ENCODE data around the gene RMDN3. TPM values are rescaled to one million over a fixed set of nuclear protein-coding genes. Genes with fewer than 3 reads are reported as not detected.

The RMDN3 gene
- total RNA-seq, 1 experiment from 2014 or later: 28.3 TPM

DNA sequence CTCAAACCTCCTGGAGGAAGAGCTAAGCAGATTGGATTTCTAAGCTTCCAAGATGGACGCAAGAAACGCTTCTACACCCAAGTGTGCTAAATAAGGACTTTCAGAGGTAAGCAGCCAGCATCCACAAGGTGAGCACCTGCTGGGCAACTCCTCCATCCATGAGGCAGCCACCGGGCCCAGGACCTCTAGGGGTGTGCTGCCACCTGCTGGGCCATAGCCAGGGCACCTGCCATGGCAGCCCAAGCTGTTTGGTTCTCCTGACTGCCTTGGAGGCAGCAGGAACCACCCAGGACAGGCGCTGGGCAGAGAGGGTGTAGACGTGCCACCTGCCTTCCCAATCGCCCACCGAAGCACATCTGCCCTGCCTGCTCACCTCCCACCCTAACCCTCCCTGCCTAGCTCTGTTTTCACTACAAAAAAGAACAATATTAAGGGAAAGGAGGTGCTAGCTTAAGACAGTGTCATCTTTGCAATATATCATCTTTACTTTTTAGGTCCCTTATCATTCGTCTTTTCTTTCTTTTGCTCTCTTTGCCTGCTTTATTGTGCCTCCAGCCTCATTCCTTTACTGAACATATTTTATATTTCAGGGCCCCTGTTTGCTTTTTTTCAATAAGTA is 27.7 kb upstream of the RMDN3 start:
- Histone ChIP-seq H2BK120ac (ENCODE audit: low read depth, low read length, poor library complexity, severe bottlenecking) (no peak overlapping the region), H3K4me2 (ENCODE audit: insufficient read depth, insufficient read length, low read length) (no peak overlapping the region), H3K23ac (ENCODE audit: insufficient read length, low read depth, low read length) (no peak overlapping the region), H3K4ac (ENCODE audit: low read depth, low read length) (no peak overlapping the region), H2AFZ (ENCODE audit: low read length) (no peak overlapping the region), H2BK15ac (ENCODE audit: low read depth, low read length) (no peak overlapping the region), H2AK5ac (ENCODE audit: insufficient read length, low read length) (no peak overlapping the region), H3K9me3 (ENCODE audit: control insufficient read depth, low read depth, low read length) (no peaks in the 10 kb centered on the region), H3K23me2 (ENCODE audit: insufficient read length, low read depth, low read length, poor library complexity, severe bottlenecking) (no peaks in the 10 kb centered on the region), H3K18ac (ENCODE audit: insufficient read length, low read depth, low read length) (no peak overlapping the region), H2BK20ac (ENCODE audit: low read depth, low read length, poor library complexity, severe bottlenecking) (no peak overlapping the region), H3K79me2 (ENCODE audit: insufficient read depth, low read length) (no peaks in the 10 kb centered on the region), H3T11ph (ENCODE audit: low read length) (no peak overlapping the region), H2BK12ac (ENCODE audit: insufficient read length, low read depth, low read length) (no peak overlapping the region), H3K56ac (ENCODE audit: insufficient read length, low read depth, low read length) (no peak overlapping the region), H3K4me1 (ENCODE audit: insufficient read depth, low read length) (peaks cover 7% of the 10 kb centered on the region; the same call in 1 of the 2 replicates), H4K8ac (replicated peaks; ENCODE audit: insufficient read length, low read depth, low read length) (no peak overlapping the region), H2BK5ac (ENCODE audit: insufficient read length, low read length) (no peak overlapping the region), H3K14ac (ENCODE audit: insufficient read depth, low read length) (no peak overlapping the region), H3K79me1 (ENCODE audit: insufficient read depth, low read depth, low read length, poor library complexity, severe bottlenecking) (no peaks in the 10 kb centered on the region), H3K27me3 (ENCODE audit: insufficient read depth, low read length) (no peaks in the 10 kb centered on the region), H4K5ac (ENCODE audit: insufficient read length, low read depth, low read length) (no peak overlapping the region), H3K9ac (ENCODE audit: extremely low read depth, insufficient read length, low read length) (no peak overlapping the region), H3K27ac (ENCODE audit: insufficient read length, low read depth, low read length) (no peak overlapping the region), H4K20me1 (ENCODE audit: control insufficient read depth, insufficient read depth, insufficient read length) (no peaks in the 10 kb centered on the region), H4K91ac (ENCODE audit: insufficient read length, low read depth, low read length) (no peak overlapping the region)
- peak overlapping the region in 2 of 3 experiments; percentile 1 to 68; a peak in 3 of 7 replicates for H3K27ac Mint-ChIP-seq
- no peaks in the 10 kb centered on the region for H3K9me3 Mint-ChIP-seq
- no peaks in the 10 kb centered on the region for H3K27me3 Mint-ChIP-seq (ENCODE audit: low read depth)
- DNase-seq: peak; percentile 81
- whole genome bisulfite sequencing (ENCODE audit: extremely low coverage, insufficient read length, low lambda C conversion rate): no CpG with 5 or more reads among the region's 8 CpGs
- peaks cover 36 to 37% of the 10 kb centered on the region in 2 experiments for H3K4me1 Mint-ChIP-seq
- TF ChIP-seq, protein P1, sequence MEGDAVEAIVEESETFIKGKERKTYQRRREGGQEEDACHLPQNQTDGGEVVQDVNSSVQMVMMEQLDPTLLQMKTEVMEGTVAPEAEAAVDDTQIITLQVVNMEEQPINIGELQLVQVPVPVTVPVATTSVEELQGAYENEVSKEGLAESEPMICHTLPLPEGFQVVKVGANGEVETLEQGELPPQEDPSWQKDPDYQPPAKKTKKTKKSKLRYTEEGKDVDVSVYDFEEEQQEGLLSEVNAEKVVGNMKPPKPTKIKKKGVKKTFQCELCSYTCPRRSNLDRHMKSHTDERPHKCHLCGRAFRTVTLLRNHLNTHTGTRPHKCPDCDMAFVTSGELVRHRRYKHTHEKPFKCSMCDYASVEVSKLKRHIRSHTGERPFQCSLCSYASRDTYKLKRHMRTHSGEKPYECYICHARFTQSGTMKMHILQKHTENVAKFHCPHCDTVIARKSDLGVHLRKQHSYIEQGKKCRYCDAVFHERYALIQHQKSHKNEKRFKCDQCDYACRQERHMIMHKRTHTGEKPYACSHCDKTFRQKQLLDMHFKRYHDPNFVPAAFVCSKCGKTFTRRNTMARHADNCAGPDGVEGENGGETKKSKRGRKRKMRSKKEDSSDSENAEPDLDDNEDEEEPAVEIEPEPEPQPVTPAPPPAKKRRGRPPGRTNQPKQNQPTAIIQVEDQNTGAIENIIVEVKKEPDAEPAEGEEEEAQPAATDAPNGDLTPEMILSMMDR (conservative IDR thresholded peaks at IDR 0.05): peak; percentile 70
- H3K4me3 Mint-ChIP-seq: no peak overlapping the region
- H3K36me3 Mint-ChIP-seq (ENCODE audit: insufficient read depth in 1 of 3, low read depth in 3 of 3): peaks cover 0 to 16% (median 13%) of the 10 kb centered on the region in 3 experiments; a peak in 6 of 7 replicates

All from H9 (cell line).